Measurements from ENCODE around the gene GTF3C1. TPM values are rescaled to one million over a fixed set of nuclear protein-coding genes. Genes with fewer than 3 reads are reported as not detected.

GTF3C1 gene
- total RNA-seq, 2 donors from 2014 or later = 51.9 to 83.2 TPM

DNA sequence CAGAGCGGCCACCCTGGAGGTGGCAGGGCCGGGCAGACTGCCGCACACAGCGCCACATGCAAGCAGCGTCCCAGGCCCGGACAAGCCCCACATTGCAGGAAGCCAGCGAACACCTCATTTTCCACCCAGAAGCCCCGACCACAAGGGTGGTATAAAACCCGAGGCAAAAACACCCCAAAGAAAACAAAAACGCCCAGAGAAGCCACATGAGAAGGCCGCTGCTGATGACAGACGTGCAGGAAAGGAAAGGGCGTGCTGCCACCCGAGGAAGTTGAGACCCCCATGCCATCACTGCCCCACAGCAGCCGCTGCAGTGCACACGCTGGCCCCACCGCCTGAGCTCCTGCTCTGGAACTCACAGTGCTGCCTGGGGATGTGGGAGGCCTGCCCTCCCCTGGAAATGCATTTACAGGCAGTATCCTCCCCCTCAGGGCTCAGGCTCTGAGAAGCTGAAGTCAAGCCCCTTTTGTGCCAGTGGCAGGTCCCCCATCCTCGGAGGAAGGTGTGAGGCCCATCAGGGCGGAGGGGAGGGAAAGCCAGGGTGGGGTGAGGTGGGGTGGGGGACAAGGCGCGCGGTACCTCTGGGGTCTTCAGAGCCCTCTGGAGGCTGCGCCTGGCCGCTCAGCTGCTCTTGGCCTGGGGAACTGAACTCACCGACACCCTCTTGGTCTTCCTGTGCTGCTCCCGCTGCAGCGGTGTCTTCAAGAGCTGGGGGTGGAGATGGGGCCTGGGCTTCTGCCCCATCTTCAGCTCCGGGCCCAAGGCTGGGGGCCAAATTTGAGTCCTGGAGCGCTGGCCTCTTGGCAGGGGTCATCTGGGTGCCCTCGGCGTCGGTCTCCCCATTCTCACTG lies 85.7 kb downstream of the GTF3C1 start:
- no peak overlapping the region for H3K4me3 ChIP-seq
- H3K27ac ChIP-seq = no peak overlapping the region
- H3K9me3 ChIP-seq = no peaks in the 10 kb centered on the region
- ATAC-seq (ENCODE audit: insufficient number of reproducible peaks, low FRiP score, low read depth) = no peak
- H3K36me3 ChIP-seq = peaks cover 49% of the 10 kb centered on the region
- DNase-seq (ENCODE audit: low spot score) = no peak
- TF ChIP-seq, protein P1, sequence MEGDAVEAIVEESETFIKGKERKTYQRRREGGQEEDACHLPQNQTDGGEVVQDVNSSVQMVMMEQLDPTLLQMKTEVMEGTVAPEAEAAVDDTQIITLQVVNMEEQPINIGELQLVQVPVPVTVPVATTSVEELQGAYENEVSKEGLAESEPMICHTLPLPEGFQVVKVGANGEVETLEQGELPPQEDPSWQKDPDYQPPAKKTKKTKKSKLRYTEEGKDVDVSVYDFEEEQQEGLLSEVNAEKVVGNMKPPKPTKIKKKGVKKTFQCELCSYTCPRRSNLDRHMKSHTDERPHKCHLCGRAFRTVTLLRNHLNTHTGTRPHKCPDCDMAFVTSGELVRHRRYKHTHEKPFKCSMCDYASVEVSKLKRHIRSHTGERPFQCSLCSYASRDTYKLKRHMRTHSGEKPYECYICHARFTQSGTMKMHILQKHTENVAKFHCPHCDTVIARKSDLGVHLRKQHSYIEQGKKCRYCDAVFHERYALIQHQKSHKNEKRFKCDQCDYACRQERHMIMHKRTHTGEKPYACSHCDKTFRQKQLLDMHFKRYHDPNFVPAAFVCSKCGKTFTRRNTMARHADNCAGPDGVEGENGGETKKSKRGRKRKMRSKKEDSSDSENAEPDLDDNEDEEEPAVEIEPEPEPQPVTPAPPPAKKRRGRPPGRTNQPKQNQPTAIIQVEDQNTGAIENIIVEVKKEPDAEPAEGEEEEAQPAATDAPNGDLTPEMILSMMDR (IDR thresholded peaks at IDR 0.05) = no peak
- no peaks in the 10 kb centered on the region for H3K27me3 ChIP-seq (replicated peaks; ENCODE audit: insufficient read depth)
- H3K4me1 ChIP-seq (ENCODE audit: control insufficient read depth in 1 of 2, low read depth in 2 of 2) = peaks cover 0 to 8% of the 10 kb centered on the region in 2 donors

DNA sequence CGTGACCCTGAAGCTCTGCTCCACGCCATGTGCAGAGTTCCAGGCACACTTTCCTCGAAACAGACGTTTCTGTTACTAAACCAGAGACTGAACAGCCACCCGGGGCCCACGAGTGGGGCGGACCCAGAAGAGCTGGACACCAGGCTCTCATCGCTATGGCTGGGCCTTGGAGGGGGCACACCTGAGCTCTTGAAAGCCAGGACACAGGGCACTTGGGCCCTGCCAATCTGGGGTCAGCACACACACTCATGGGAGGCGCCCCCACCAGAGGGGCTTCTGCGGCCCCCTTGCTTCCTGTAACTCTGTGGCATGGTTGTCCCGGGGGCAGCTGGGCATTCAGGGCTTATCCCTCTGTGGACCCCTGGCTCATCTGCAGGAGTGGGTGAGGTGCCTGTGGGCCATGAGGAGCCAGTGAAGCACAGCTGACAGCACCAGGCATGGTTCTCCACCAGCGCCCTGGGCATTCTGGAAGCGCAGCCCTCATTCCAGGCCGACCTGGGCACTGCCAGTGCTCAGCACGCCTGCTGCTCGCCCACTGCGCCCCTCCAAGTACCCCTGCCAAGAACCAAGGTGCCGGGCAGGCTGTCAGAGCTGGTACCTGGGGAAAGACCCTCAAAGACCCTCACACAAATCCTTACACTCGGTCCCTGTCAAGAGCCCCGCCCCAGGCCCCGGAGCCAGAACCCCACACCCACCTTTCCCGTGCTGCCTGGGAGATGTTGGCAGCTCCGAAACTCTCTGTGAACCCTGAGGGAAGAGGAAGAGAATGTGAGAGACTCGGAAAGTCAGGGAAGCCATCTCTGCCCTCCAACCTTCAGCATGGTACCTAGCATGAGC lies 86.6 kb downstream of the GTF3C1 start:
- H3K4me3 ChIP-seq = no peak overlapping the region
- no peaks in the 10 kb centered on the region for H3K9me3 ChIP-seq
- H3K4me1 ChIP-seq (ENCODE audit: control insufficient read depth in 1 of 2, low read depth in 2 of 2) = peaks cover 0 to 8% of the 10 kb centered on the region in 2 donors
- peaks cover 43% of the 10 kb centered on the region for H3K36me3 ChIP-seq
- no peak overlapping the region for H3K27ac ChIP-seq
- TF ChIP-seq, protein P1 (IDR thresholded peaks at IDR 0.05) = no peak
- H3K27me3 ChIP-seq (replicated peaks; ENCODE audit: insufficient read depth) = no peaks in the 10 kb centered on the region
- ATAC-seq (ENCODE audit: insufficient number of reproducible peaks, low FRiP score, low read depth) = no peak
- DNase-seq (ENCODE audit: low spot score) = no peak

DNA sequence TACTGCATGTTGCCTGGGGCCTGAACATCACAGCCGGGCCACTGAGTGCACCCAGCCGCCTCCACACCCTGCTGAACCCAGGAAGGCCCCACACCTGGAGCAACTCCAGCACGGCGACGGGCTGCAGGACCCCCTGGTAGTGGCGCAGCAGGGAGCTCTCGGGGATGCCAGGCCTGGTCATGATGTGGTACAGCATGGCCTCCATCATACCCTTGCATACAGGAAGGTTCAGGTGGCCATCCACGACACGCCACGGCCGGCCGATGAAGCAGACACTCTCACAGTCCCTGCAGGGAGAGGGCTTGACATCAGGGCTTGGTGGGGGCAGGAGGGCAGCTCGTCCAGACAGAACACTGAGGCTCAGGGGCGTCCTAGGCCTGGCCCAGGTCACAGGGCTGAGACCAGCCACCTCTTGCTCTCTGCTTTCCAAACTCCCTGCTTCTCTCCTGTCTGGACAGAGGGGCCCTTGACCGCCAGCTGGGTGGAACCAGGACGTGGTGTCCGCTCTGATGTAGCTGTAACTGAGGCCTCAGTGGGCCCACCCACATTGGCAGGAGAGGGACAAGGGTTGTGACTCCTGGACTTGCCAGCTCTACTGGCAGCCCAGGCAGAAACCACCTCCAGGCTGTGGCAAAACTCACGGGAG lies 87.4 kb downstream of the GTF3C1 start:
- H3K9me3 ChIP-seq = no peaks in the 10 kb centered on the region
- H3K4me3 ChIP-seq = no peak overlapping the region
- ATAC-seq (ENCODE audit: insufficient number of reproducible peaks, low FRiP score, low read depth) = no peak
- H3K4me1 ChIP-seq (ENCODE audit: control insufficient read depth in 1 of 2, low read depth in 2 of 2) = peaks cover 0 to 8% of the 10 kb centered on the region in 2 donors
- H3K27ac ChIP-seq = no peak overlapping the region
- H3K27me3 ChIP-seq (replicated peaks; ENCODE audit: insufficient read depth) = no peaks in the 10 kb centered on the region
- TF ChIP-seq, protein P1 (IDR thresholded peaks at IDR 0.05) = no peak
- H3K36me3 ChIP-seq = peaks cover 36% of the 10 kb centered on the region
- no peak for DNase-seq (ENCODE audit: low spot score)

DNA sequence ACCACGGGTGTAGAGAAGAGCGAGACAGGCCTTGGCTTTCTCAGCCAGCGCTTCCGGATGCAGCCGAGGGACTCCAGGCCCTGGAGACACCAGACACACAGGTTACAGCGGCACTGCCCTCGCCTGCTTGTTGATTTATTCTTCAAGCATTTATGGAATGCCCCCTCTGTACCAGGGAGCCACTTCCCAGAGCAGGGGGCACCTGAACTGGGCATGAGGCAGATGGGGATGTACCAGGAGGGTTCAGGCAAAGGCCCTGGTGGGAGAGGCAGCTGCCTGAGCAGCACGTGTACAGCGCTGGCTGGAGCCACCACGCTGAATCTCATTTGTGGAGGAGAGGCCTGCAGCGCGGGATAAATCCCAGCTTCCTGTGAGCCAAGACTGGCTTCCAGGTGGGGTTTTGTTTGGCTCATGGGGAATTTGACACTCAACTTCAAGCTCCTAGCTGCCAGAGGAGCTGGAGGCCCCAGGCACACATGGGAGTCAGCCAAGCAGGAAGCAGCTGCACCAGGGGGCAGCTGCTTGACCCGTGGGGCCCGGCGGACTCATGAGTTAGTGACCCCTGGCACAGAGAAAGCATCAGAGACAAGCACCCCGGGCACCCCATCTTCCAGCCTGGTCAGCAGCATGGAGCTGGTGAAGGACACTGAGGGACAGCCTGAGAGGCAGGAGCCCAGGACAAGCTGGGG lies 88.1 kb downstream of the GTF3C1 start:
- Histone ChIP-seq H3K36me3 (peaks cover 29% of the 10 kb centered on the region), H3K27ac (no peak overlapping the region), H3K9me3 (no peaks in the 10 kb centered on the region), H3K4me1 (ENCODE audit: control insufficient read depth in 1 of 2, low read depth in 2 of 2) (peaks cover 0 to 8% of the 10 kb centered on the region in 2 donors), H3K27me3 (replicated peaks; ENCODE audit: insufficient read depth) (no peaks in the 10 kb centered on the region), H3K4me3 (no peak overlapping the region)
- TF ChIP-seq, protein P1 (IDR thresholded peaks at IDR 0.05) = no peak
- DNase-seq (ENCODE audit: low spot score) = no peak
- no peak for ATAC-seq (ENCODE audit: insufficient number of reproducible peaks, low FRiP score, low read depth)

All from thoracic aorta (tissue), 2 donors.